Measurements from ENCODE around the gene PDGFD.

Gene PDGFD

GRCh38 chr11:104142698-104143097, 21.2 kb downstream of the PDGFD start:
- DNase-seq = no peak

DNA sequence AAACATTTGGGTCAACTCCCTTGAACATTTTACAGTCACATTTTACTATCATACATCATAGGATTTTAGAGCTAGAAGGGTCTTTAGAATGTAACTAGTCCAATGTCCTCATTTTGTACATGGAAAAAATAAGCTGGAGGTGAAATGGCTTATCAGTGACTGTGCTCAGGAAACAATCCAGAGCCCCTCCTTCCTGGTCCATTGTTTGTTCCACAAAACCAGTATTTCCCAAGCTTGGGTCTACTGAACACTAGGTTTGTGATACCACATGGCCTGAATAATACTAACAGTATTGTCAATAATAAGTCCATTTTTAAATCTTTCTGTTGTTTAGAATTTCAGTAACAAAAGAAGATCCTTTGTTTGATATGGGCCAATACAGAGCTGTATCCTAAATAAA, 27.1 kb downstream of the PDGFD start:
- DNase-seq = no peak

DNA sequence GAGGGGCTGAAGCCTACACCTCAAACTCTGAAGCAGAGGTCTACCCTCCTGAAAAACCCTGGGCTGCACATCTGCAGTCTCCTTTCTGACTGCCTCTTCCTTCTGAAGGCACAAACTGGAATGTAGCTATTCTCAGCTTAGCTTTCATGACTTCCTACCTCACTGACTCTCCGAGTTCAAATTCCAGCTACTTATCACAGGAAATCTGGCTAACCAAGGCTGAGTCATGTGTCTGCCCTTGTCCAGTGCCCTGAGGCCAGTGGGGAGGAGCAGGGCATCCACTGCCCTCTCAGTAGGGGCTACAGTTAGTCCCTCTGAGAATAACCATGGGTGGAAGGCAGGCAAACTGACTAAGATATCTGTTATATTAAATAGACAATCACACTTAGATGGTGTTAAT, 29.2 kb downstream of the PDGFD start:
- DNase-seq = no peak

GRCh38 chr11:104130161-104130560, 33.8 kb downstream of the PDGFD start:
- DNase-seq = no peak

- no peak for DNase-seq
Observed at GRCh38 chr11:104129145-104129544, 34.8 kb downstream of the PDGFD start.

DNA sequence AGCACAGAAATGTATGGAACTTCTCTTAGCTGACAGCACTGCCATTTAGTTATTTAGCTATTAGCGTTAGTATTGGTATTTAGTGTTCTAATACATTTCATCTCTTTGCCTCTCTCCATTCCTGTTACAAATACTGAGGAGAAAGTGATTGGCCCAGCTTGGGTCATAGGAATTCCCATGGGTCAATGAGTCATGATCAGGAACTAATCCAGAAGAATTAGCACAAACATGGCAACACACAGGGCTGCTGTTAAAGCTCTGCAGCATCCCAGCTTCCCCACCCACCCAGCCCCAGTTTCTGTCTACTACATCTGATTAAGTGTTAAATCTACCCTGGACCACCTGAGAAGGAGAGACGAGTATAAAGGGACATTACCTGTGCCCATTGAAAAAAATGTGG, 36.1 kb downstream of the PDGFD start:
- DNase-seq = no peak

DNA sequence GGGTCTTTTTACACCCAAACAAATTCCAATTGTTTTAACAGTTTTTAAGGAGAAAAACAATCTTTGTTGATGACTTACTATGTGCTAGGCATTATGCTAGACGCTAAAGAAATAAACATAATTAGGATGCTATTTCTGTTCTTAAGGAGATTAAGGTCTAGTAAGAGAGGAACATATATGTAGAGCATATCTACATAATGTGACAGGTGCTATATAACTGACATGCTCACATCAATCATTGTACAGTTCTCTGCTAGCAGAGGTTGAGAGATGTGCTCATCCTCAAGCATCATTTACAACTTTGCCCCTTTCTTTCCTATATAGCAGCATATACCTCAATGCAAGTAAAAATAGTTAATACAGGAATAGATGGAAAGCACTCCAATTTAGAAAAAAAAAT, 37.5 kb downstream of the PDGFD start:
- no peak for DNase-seq

DNA sequence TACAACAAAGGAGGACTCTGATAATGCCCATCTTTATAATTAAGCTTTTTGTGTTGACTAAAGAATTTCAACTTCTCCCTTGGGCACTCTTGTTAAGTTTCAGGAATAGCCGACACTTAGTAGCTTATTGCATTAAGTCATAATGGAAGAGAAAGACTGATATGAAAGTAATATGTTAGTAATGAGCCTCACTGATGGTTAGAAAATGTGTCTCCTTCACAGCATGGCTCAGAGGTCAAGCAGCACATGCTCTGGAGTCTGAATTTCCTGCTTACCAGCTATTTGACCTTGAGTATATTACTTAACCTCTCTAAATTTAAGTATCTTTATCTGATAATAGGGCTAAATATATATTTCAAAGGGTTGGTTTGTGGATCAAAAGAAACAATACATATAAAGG, 39.0 kb downstream of the PDGFD start:
- DNase-seq = no peak

DNA sequence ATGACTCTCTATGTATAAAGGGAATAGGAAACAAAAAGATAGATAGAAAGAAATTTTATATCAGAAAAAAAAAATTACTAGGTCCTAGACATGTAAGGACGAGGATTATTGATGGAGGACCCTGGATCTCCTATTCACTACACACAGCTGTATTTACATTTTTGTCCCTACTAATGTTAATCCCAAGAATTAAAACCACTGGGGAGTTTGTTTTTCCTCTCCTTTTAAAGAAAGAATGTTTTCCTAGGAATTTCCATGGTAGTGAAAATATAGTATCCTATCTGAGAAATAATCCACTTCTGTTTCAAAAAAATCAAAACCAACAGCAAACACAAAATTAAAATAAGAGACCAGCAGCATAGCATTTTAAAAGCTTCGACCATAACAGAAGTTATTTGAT, 41.1 kb downstream of the PDGFD start:
- DNase-seq = no peak

- no peak for DNase-seq
Observed at GRCh38 chr11:104122011-104122635, 41.8 kb downstream of the PDGFD start.

DNA sequence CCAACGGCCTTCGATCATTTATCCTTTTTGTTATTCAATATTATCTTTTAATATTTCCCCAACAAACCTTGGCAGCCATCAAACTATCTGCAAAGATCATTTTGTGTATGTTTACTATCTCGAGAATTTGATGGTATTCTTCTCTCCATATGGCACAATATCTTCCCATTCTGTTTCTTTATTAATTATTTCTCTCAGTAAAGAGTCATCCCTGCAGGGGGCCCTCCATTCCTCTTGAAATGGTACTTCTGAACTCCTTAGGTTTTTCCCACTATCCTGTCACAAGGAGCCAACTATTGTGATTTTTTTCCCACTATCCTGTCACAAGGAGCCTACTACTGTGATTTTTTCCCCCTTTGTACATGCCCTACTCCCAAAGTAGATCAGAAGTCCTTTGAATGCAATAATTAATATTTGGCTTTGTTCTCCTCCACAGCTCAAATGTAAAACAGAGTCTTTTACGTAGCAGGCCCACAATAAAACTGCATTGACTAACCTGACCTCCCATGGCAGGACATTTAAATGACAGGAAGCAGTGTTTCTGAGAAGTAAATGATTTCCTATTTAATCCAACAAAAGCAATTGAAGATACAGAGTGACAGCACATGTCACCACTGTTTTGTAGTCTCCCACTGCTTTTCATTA, 43.3 kb downstream of the PDGFD start:
- no peak for DNase-seq

DNA sequence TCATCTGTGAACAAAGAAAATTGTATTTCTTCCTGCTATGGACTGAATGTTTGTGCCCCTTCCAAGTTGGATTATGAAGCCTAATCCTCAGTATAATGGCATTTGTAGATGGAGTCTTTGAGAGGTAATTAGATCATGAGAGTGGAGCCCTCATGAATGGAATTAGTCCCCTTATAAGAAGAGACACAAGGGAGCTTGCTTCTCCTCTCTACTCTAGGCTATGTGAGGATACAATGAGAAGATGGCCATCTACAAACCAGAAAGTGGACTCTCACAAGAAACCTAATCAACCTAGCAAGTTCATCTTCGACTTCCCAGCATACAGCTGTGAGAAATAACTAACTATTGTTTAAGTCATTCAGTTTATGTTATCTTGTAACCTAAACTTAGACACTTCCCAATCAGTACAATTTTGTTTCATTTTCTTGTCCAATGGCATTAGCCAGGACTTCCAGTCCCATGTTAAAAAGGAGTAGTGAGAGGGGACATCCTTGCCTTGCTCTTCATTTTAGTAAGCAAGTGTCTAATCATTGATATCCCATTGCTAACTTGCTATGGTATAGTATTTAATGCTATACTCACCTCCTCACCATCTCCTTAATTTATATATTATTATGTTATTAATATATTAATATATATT, 45.7 kb downstream of the PDGFD start:
- no peak for DNase-seq

DNA sequence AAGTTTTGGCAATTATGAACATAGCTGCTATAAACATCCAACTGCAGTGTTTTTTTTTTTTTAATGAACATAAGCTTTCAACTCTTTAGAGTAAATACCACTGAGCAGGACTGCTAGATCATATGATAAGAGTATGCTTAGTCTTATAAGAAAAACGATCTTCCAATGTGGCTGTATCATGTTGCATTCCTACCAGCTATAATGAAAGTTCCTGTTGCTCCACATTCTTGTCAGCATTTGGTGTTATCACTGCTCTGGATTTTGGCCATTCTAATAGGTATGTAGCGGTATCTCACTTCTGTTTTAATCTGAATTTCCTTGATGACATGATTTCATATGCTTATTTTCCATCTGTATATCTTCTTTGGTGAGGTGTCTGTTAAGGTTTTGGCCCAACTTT, 50.4 kb downstream of the PDGFD start:
- no peak for DNase-seq

- no peak for DNase-seq
Observed at GRCh38 chr11:104106136-104106754, 57.7 kb downstream of the PDGFD start.

DNA sequence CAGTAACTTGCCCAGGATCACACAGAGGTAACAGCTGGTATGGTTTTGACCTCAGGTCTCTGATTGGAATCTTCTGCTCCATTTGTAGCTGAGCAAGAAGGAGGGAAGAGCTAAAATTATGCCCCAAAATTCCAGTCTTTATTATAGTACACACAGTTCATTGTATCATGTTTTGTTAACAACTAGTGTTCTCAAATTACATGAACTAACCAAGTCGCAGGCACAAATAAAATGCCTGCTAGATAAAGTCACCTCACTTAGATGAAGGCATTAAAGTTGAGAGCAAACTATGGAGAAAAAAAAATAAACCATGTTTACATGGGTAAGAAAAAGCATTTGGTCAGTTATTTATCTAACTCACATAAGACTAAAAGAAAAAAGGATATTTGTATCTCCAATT, 58.8 kb downstream of the PDGFD start:
- DNase-seq = no peak

DNA sequence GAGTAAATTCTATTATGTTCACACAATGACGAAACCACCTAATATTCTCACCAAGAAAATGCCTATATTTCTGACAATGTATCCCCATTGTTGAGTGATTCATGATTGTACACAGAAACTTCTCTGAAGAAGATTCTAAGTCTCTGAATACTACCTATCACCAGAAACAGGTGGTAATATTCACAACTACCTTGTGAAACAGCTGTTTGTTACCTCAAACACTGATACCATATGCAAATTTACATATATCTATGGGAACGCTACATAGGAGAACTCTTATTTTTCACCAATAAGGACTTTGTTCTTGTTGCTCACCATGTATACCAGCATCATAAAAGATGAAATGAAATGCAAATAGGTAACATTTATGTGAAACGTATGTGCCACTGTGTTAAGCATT, 59.3 kb downstream of the PDGFD start:
- DNase-seq = no peak

- no peak for DNase-seq
Observed at GRCh38 chr11:104104201-104104600, 59.7 kb downstream of the PDGFD start.

GRCh38 chr11:104098555-104098954, 65.4 kb downstream of the PDGFD start:
- DNase-seq = no peak

DNA sequence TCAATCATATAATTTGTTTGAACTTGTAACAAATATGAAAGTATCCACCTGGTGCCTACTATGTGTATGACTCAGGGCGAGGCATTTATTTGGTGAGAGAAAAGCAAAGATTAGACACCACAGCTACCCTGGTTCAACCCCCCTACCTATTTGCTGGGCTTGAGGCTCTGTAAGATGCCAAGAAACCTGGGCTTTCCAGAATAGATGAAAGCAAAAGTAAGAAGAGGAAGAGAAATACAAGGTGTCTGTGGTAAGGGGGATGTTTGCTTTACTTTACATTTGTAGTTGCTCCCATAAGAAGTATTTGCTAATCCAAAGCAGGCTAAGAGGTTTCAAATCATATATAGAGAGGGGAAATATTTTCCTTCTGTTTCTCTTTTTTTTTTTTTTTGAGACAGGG, 65.8 kb downstream of the PDGFD start:
- DNase-seq = no peak

DNA sequence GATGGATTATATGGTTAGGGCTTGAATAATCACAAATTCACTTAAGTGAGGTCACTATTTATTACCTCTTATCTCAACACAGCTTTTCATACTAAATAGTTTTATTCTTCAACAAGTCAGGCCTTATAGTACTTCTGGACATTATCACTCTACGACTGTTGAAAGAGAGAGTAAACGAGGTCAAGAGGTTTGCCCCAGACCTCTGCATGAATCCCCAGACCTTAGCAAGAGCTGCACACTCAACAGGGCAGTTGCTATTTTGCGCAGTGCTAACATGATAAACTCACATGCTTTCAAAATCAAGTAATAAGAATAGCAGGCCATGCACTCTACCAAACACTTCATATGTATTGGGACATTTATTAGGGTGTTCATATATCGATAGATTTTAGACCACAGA, 67.0 kb downstream of the PDGFD start:
- DNase-seq = no peak

DNA sequence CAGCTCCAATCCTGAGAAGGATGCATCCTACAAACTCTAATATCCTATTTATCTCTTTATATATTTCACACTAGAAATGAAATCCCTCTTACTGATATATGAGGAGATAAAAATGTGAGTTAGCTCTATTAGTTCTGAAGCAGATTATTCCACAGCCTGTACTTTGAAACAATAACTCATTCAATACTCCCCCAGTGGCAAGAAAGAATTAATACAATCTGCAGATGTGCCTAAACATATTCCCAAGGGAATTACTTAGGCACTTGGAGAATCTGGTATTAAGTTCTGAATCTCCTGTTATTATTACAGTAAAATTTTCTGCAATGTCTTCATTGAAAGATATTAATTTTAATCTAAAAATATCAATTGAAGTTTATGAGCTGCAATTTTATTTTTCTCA, 68.2 kb downstream of the PDGFD start:
- DNase-seq = no peak

DNA sequence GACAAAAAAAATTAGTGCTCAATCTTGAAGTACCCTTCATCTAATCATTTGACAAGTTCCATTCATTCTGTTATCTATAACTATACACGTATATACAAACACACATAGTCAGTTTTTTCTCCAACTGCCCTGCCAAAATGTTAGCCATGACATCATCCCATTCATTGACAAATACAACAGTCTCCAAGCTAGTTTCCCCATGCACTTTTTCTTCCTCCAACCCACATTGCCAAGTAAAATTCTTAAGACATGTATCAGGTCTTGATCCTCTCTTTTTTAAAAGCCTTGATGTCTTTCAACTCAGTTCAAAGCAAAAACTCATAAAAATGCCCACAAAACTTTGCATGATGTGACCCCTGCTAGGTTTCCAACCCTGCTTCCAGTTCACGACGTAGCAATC, 69.4 kb downstream of the PDGFD start:
- no peak for DNase-seq

GRCh38 chr11:104093426-104094280, 70.3 kb downstream of the PDGFD start:
- no peak for DNase-seq

All from activated gamma-delta T cell treated with Interleukin-2 at 50 U/mL for 16 hours (primary cell).